T-helper 2 cell treated with Interferon-gamma antibody and Interleukin-4, amounts not matched to agents 5 μg/mL and 100 μg/mL, for 36 hours (primary cell): Measurements from ENCODE around the gene C15orf40.
"Not testable (repeated sequence)": the region's sequence is repeated elsewhere in the genome, so short reads cannot be mapped to it uniquely, and the experiment has no call there.

ENCODE experiments used
- DNase-seq: peaks from one replicate; pipeline ENCODE4 v3.0.0; 2021; ENCODE audit warnings: low spot score
- H3K27ac Mint-ChIP-seq: one replicate; pipeline ENCODE4 v1.8.0; 2021; ENCODE audit warnings: mild to moderate bottlenecking, mixed read lengths
- H3K27me3 Mint-ChIP-seq: one replicate; pipeline ENCODE4 v1.8.0; 2021; ENCODE audit warnings: low read depth, mixed read lengths
- H3K36me3 Mint-ChIP-seq: one replicate; pipeline ENCODE4 v1.8.0; 2021; ENCODE audit warnings: low read depth, mixed read lengths
- H3K4me1 Mint-ChIP-seq: one replicate; pipeline ENCODE4 v1.8.0; 2021; ENCODE audit warnings: low read depth, mixed read lengths
- H3K4me3 Mint-ChIP-seq: one replicate; pipeline ENCODE4 v1.8.0; 2022; ENCODE audit warnings: mild to moderate bottlenecking, moderate library complexity, mixed read lengths
- H3K9me3 Mint-ChIP-seq: one replicate; pipeline ENCODE4 v1.8.0; 2021; ENCODE audit warnings: mixed read lengths

C15orf40 gene

GRCh38 chr15:83012636-83013035, 1.2 kb upstream of the C15orf40 start:
- H3K4me1 Mint-ChIP-seq, result peaks cover 30% of the 10 kb centered on the region
- DNase-seq, result no peak
- H3K36me3 Mint-ChIP-seq, result peaks cover 22% of the 10 kb centered on the region
- H3K27me3 Mint-ChIP-seq, result no peaks in the 10 kb centered on the region
- peak overlapping the region; percentile 92 for H3K4me3 Mint-ChIP-seq
- no peak overlapping the region for H3K27ac Mint-ChIP-seq
- H3K9me3 Mint-ChIP-seq, result no peaks in the 10 kb centered on the region

- peak overlapping the region; percentile 92 for H3K4me3 Mint-ChIP-seq
- H3K27ac Mint-ChIP-seq, result peak overlapping the region; percentile 84
- peaks cover 32% of the 10 kb centered on the region for H3K4me1 Mint-ChIP-seq
Measured at GRCh38 chr15:83012076-83012426, 612 bp upstream of the C15orf40 start.

GRCh38 chr15:83010709-83011270, 649 bp downstream of the C15orf40 start:
- Mint-ChIP-seq H3K36me3 (peaks cover 22% of the 10 kb centered on the region), H3K4me1 (peaks cover 32% of the 10 kb centered on the region), H3K4me3 (peak overlapping the region; percentile 92), H3K27ac (peak overlapping the region; percentile 96), H3K27me3 (no peaks in the 10 kb centered on the region), H3K9me3 (no peaks in the 10 kb centered on the region)
- peak; percentile 78 for DNase-seq

More at GRCh38 chr15:83012076-83012426, 612 bp upstream of the C15orf40 start:
- Mint-ChIP-seq H3K9me3 (no peaks in the 10 kb centered on the region), H3K36me3 (peaks cover 22% of the 10 kb centered on the region), H3K27me3 (no peaks in the 10 kb centered on the region)
- no peak for DNase-seq

- not testable (repeated sequence) for H3K4me3 Mint-ChIP-seq, DNase-seq, H3K9me3 Mint-ChIP-seq, H3K27ac Mint-ChIP-seq, H3K27me3 Mint-ChIP-seq, H3K4me1 Mint-ChIP-seq, H3K36me3 Mint-ChIP-seq
Measured at GRCh38 chr15:83000672-83001031, 10.8 kb downstream of the C15orf40 start.

DNA sequence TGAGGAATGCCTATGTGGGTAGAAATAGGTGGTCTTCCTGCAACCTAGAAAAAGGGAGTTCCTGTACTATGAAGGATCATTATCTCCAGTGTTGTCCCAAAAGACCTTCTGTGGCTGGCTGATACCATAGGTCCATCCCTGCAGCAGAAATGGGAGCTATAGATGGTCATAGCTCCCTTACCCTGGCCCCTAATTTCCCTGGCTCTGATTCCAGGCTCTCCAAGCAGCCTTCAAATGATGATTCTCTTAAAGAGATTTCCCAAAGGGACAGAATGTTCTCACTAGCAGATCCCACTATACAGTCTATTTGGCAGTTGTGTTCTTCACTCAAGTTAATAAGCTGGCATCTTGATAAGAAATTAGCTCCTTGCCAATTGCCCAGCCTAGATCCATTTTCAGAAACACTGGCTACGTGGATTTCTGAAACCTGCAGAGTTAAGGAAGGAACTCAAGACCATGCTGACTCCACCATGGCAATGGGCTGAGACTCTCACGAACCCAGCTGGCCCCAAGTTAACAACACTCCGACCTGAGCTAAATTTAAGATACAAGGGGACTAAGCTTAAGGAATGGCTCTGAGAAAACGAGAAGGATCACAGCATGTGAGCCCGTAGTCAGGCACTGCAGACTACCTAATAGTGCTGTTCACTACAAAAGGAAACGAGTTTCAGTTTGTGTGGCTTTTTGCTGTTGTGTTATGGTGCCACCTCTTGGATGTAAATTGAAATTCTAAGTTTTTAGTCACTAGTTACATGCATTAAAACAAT, 11.4 kb downstream of the C15orf40 start:
- peak overlapping the region; percentile 62 for H3K4me3 Mint-ChIP-seq

GRCh38 chr15:82999426-82999825, 12.0 kb downstream of the C15orf40 start:
- Mint-ChIP-seq H3K9me3 (no peaks in the 10 kb centered on the region), H3K27me3 (no peaks in the 10 kb centered on the region), H3K36me3 (no peaks in the 10 kb centered on the region), H3K4me1 (peaks cover 7% of the 10 kb centered on the region), H3K27ac (no peak overlapping the region), H3K4me3 (no peak overlapping the region)
- DNase-seq, result no peak

More for the DNA sequence above, 11.4 kb downstream of the C15orf40 start:
- peak; percentile 30 for DNase-seq
- Mint-ChIP-seq H3K9me3 (no peaks in the 10 kb centered on the region), H3K27me3 (no peaks in the 10 kb centered on the region), H3K27ac (peak overlapping the region; percentile 9), H3K4me1 (peaks cover 7% of the 10 kb centered on the region), H3K36me3 (peaks cover 3% of the 10 kb centered on the region)

DNA sequence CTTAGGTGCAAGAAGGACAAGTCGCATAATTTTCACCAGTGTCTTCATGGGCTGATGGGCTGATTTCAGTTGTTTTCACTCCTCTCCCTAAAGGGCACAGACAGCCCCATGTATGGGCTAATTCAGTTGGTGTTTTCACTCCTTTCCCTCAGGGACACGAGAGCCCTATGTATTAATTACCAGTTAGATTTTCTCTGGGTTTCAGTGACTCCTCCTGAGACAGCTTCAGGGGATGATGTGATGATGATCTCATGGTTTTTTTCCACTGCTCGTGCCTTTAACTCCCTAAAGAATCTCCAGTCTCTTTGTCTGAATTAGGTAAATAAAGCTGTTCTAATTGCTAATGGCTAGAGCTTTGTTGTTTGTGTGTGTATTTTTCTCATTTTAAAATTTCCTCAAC, 15.5 kb downstream of the C15orf40 start:
- DNase-seq, result no peak
- H3K36me3 Mint-ChIP-seq, result peaks cover 3% of the 10 kb centered on the region
- H3K27ac Mint-ChIP-seq, result no peak overlapping the region
- H3K9me3 Mint-ChIP-seq, result no peaks in the 10 kb centered on the region
- peaks cover 8% of the 10 kb centered on the region for H3K4me1 Mint-ChIP-seq
- H3K4me3 Mint-ChIP-seq, result no peak overlapping the region
- H3K27me3 Mint-ChIP-seq, result no peaks in the 10 kb centered on the region

DNA sequence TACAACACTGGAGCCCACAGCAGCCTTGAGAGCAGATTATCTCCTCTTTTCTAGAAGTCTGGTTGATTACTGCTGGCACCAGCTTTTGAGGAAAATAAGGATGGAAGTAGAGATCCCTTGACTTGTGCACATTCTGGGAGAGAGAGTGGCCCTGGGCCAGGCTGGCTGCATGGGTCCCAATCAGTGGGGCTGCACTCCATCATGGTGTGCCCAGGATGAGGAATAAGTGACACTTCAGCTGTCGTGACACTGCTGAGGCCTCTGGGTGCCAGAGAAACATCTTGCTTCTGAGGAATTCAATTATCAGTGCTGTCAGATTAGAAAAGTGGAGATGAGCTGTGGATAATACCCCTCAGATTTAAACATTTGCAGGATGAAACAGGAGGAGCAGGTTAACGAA, 16.4 kb downstream of the C15orf40 start:
- no peak for DNase-seq
- H3K36me3 Mint-ChIP-seq, result peaks cover 7% of the 10 kb centered on the region
- H3K4me1 Mint-ChIP-seq, result peaks cover 4% of the 10 kb centered on the region
- H3K27ac Mint-ChIP-seq, result no peak overlapping the region
- H3K27me3 Mint-ChIP-seq, result no peaks in the 10 kb centered on the region
- H3K4me3 Mint-ChIP-seq, result no peak overlapping the region
- no peaks in the 10 kb centered on the region for H3K9me3 Mint-ChIP-seq

DNA sequence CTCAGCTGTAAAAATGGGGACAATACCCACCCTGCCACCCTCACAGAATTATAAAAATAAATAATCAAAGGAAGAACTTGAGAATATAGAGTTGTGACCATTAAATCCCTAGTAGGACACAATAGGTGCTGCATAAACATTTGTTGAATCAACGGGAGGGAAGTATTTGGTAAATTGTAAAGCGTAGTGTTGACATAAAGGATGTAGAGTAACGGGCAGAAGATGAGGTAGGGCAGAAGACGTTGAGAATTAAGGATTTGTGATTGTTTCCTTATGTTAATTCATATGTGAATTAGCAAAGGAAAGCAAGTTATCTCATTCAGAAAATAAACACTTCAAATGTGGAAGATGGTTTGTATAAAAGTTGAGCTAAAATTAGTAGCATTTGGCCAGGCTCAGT, 18.3 kb downstream of the C15orf40 start:
- Mint-ChIP-seq H3K4me1 (peaks cover 2% of the 10 kb centered on the region), H3K27ac (no peak overlapping the region), H3K36me3 (peaks cover 21% of the 10 kb centered on the region), H3K27me3 (no peaks in the 10 kb centered on the region), H3K4me3 (no peak overlapping the region), H3K9me3 (no peaks in the 10 kb centered on the region)
- no peak for DNase-seq

- H3K27ac Mint-ChIP-seq, result no peak overlapping the region
- peaks cover 2% of the 10 kb centered on the region for H3K4me1 Mint-ChIP-seq
- H3K27me3 Mint-ChIP-seq, result no peaks in the 10 kb centered on the region
- DNase-seq, result no peak
- no peak overlapping the region for H3K4me3 Mint-ChIP-seq
- H3K36me3 Mint-ChIP-seq, result peaks cover 25% of the 10 kb centered on the region
- no peaks in the 10 kb centered on the region for H3K9me3 Mint-ChIP-seq
Measured at GRCh38 chr15:82992436-82992998, 18.9 kb downstream of the C15orf40 start.

- Mint-ChIP-seq H3K27me3 (no peaks in the 10 kb centered on the region), H3K9me3 (no peaks in the 10 kb centered on the region), H3K36me3 (peaks cover 34% of the 10 kb centered on the region), H3K27ac (peak overlapping the region; percentile 84), H3K4me3 (peak overlapping the region; percentile 88), H3K4me1 (peaks cover 16% of the 10 kb centered on the region)
- DNase-seq, result no peak
Measured at GRCh38 chr15:82986442-82986780, 25.0 kb downstream of the C15orf40 start.

DNA sequence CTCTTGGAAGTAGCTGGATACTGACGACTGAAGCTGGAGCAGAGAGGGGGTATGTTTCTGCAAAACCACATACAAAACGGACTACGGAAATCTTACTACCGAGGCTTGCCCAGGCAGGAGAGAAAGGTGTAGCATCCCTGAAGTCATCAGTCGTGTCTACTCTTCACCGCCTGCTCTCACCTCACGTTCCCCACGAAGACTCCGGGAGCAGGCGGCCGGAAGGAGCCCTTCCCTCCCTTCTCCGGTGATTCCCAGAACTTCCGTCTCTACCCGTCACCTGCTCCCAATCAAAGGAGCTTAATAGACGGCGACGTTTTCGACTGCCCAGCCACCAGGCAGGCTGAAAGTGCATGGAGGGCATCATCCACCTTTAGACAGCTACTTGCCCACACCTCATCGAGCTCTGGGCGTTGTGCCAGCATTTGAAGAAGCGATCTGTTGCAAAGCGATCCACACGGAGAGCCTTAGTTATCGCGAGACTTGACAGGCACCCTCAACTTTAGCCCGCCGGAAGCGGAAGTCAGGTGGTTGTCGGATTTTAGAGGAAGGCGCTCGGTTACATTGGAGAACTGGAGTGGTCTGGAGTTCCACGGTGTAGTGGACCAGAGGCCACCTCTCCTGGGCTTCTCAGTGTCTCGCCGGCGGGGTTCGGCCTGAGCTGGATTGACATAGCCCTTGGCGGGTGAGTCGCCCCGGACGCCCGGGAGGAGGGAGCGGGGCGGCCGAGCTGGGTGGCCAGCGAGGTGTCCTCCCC, 25.6 kb downstream of the C15orf40 start, which contains the start of gene RAMAC:
RAMAC (plus strand) TSS at position 523 of the 754 bp plus-strand sequence. CDS start 2,809 bp downstream, outside the sequence.
- peaks cover 16% of the 10 kb centered on the region for H3K4me1 Mint-ChIP-seq
- H3K36me3 Mint-ChIP-seq, result peaks cover 34% of the 10 kb centered on the region
- no peaks in the 10 kb centered on the region for H3K27me3 Mint-ChIP-seq
- H3K9me3 Mint-ChIP-seq, result no peaks in the 10 kb centered on the region
- DNase-seq, result peak; percentile 88
- H3K27ac Mint-ChIP-seq, result peak within 1 kb of the TSS; percentile 84
- peak within 1 kb of the TSS; percentile 88 for H3K4me3 Mint-ChIP-seq

DNA sequence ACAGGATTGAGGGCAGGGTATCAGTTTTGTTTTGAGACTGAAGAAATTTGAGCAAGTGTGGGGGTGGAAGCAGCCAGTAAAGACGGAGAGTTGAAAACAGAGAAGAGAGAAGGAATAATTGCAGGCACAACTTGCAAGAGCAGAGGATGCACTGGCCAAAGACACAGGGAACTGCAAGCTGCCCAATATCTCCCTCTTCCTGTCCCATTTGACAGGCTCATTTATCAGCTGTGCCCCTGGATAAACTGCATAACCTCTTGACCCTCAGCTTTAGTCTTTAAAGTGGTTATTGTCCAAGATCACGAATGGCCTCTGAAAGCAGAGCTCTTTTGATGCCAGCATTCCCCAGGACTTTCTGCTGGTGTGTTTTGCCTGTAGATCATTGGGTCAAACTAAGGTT, 30.5 kb downstream of the C15orf40 start:
- Mint-ChIP-seq H3K4me1 (peaks cover 14% of the 10 kb centered on the region), H3K9me3 (no peaks in the 10 kb centered on the region), H3K36me3 (peaks cover 4% of the 10 kb centered on the region), H3K27ac (no peak overlapping the region), H3K4me3 (no peak overlapping the region), H3K27me3 (no peaks in the 10 kb centered on the region)
- no peak for DNase-seq

- Mint-ChIP-seq H3K27ac (no peak overlapping the region), H3K4me3 (no peak overlapping the region), H3K36me3 (peaks cover 2% of the 10 kb centered on the region), H3K4me1 (peaks cover 6% of the 10 kb centered on the region), H3K27me3 (no peaks in the 10 kb centered on the region), H3K9me3 (no peaks in the 10 kb centered on the region)
- DNase-seq, result no peak
Measured at GRCh38 chr15:82979726-82980125, 31.7 kb downstream of the C15orf40 start.
